Measurements from ENCODE around the gene STX5. TPM values are rescaled to one million over a fixed set of nuclear protein-coding genes. Genes with fewer than 3 reads are reported as not detected.
A peak's percentile ranks its signal among the peaks of the same experiment; 100 is the strongest.
"Not testable (repeated sequence)": the region's sequence is repeated elsewhere in the genome, so short reads cannot be mapped to it uniquely, and the experiment has no call there.

Gene STX5
- total RNA-seq, 4 donors from 2014 or later = 22.8 to 31.6 (median 31.6) TPM

GRCh38 chr11:62860835-62861563 lies 29.1 kb upstream of the STX5 start:
- no peaks in the 10 kb centered on the region for H3K27me3 ChIP-seq
- no peak for DNase-seq (ENCODE audit: extremely low spot score)
- H3K9me3 ChIP-seq = no peaks in the 10 kb centered on the region
- H3K4me3 ChIP-seq = no peak overlapping the region
- H3K27ac ChIP-seq (replicated peaks in 1 of 4) = no peak overlapping the region
- TF ChIP-seq EP300 (IDR thresholded peaks at IDR 0.05) (no peak), POLR2AphosphoS5 (IDR thresholded peaks at IDR 0.05) (no peak), POLR2A (IDR thresholded peaks at IDR 0.05; ENCODE audit: low read depth) (no peak), CTCF (IDR thresholded peaks at IDR 0.05) (no peak)
- WGBS = 75% methylated on average over 5 of the region's 5 CpGs
- intact Hi-C loops (cut with DNase I) = loop anchor here (10.0 kb wide), 1 partner anchor 476 kb away; no protein-coding TSS in a partner anchor
- peaks cover 10 to 21% (median 12%) of the 10 kb centered on the region in 4 donors for H3K4me1 ChIP-seq
- H3K36me3 ChIP-seq = no peaks in the 10 kb centered on the region

GRCh38 chr11:62859281-62859703 lies 27.4 kb upstream of the STX5 start:
- H3K27ac ChIP-seq (replicated peaks in 1 of 4); DNase-seq (ENCODE audit: extremely low spot score); H3K9me3 ChIP-seq; H3K4me3 ChIP-seq; H3K36me3 ChIP-seq; H3K27me3 ChIP-seq: not testable (repeated sequence)
- H3K4me1 ChIP-seq = peaks cover 14 to 27% (median 21%) of the 10 kb centered on the region in 4 donors
- intact Hi-C loops (cut with DNase I) = loop anchor here (10.0 kb wide), 1 partner anchor 264 kb away; the partner anchor contains the start of gene TUT1
- 90% methylated on average over 8 of the region's 8 CpGs for WGBS

GRCh38 chr11:62858201-62858600 lies 26.4 kb upstream of the STX5 start:
- Histone ChIP-seq H3K27me3 (no peaks in the 10 kb centered on the region), H3K4me3 (no peak overlapping the region), H3K36me3 (peaks cover 7 to 16% (median 11%) of the 10 kb centered on the region in 4 donors), H3K27ac (replicated peaks in 1 of 4) (no peak overlapping the region), H3K4me1 (peaks cover 24 to 38% (median 32%) of the 10 kb centered on the region in 4 donors), H3K9me3 (no peaks in the 10 kb centered on the region)
- intact Hi-C loops (cut with DNase I) = loop anchor here (10.0 kb wide), 1 partner anchor 263 kb away; the partner anchor contains the start of gene TUT1
- no peak for TF ChIP-seq CTCF (IDR thresholded peaks at IDR 0.05)
- no peak for TF ChIP-seq POLR2A (IDR thresholded peaks at IDR 0.05; ENCODE audit: low read depth)
- no peak for TF ChIP-seq POLR2AphosphoS5 (IDR thresholded peaks at IDR 0.05)
- TF ChIP-seq EP300 (IDR thresholded peaks at IDR 0.05) = no peak
- 84% methylated on average over 7 of the region's 7 CpGs for WGBS
- DNase-seq (ENCODE audit: extremely low spot score) = no peak

GRCh38 chr11:62857541-62857982 lies 25.7 kb upstream of the STX5 start:
- TF ChIP-seq CTCF (IDR thresholded peaks at IDR 0.05) (no peak), EP300 (IDR thresholded peaks at IDR 0.05) (no peak), POLR2AphosphoS5 (IDR thresholded peaks at IDR 0.05) (no peak), POLR2A (IDR thresholded peaks at IDR 0.05; ENCODE audit: low read depth) (no peak)
- Histone ChIP-seq H3K4me1 (peaks cover 25 to 40% (median 37%) of the 10 kb centered on the region in 4 donors), H3K27me3 (no peaks in the 10 kb centered on the region), H3K4me3 (no peak overlapping the region), H3K9me3 (no peaks in the 10 kb centered on the region), H3K27ac (replicated peaks in 1 of 4) (no peak overlapping the region), H3K36me3 (peaks cover 14 to 22% (median 18%) of the 10 kb centered on the region in 4 donors)
- no peak for DNase-seq (ENCODE audit: extremely low spot score)
- whole genome bisulfite sequencing = 73% methylated on average over 2 of the region's 2 CpGs
- intact Hi-C loops (cut with DNase I) = loop anchor here (10.0 kb wide), 1 partner anchor 263 kb away; the partner anchor contains the start of gene TUT1

GRCh38 chr11:62856333-62856895 lies 24.6 kb upstream of the STX5 start:
- H3K36me3 ChIP-seq = peaks cover 23 to 34% (median 29%) of the 10 kb centered on the region in 4 donors
- DNase-seq (ENCODE audit: extremely low spot score) = no peak
- H3K27me3 ChIP-seq = no peaks in the 10 kb centered on the region
- peak overlapping the region; percentile 56 to 78 (median 72) for H3K4me3 ChIP-seq
- no peaks in the 10 kb centered on the region for H3K9me3 ChIP-seq
- TF ChIP-seq POLR2AphosphoS5 (IDR thresholded peaks at IDR 0.05) (no peak), EP300 (IDR thresholded peaks at IDR 0.05) (no peak), POLR2A (IDR thresholded peaks at IDR 0.05; ENCODE audit: low read depth) (no peak), CTCF (IDR thresholded peaks at IDR 0.05) (no peak)
- WGBS = 18% methylated on average over 13 of the region's 20 CpGs
- peaks cover 25 to 49% (median 39%) of the 10 kb centered on the region in 4 donors for H3K4me1 ChIP-seq
- intact Hi-C loops (cut with DNase I) = loop anchor here (10.0 kb wide), 1 partner anchor 262 kb away; the partner anchor contains the start of gene TUT1
- H3K27ac ChIP-seq (replicated peaks in 1 of 4) = peak overlapping the region; percentile 73 to 85 (median 80)
